Fibroblast of skin of right biceps (primary cell): ENCODE measurements around the gene DTD1.

Experiments used
- DNase-seq: peaks from one replicate; pipeline ENCODE4 v3.0.0-alpha.2; 2013

DTD1 gene

GRCh38 chr20:18805881-18806280 lies 218.0 kb downstream of the DTD1 start:
- DNase-seq = peak; percentile 77

DNA sequence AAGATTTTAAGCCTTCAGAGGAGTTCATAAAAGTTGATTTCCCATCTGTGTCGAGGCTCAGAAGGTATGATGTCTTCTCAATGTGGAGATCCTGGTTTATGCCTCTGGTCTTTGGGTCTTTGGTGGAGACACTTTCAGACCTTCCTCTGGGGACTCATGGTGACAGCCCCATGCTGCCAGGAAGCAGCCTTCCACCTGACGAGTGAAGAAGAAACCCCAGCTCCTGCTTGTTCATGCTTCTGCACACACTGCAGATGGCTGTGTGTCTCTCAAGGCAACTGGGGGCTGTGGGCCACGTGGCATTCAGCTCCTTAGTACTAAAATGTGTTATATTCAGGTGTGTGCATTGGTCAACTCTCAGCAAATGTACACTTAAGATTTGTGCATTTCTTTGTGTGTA lies 220.9 kb downstream of the DTD1 start:
- no peak for DNase-seq

GRCh38 chr20:18811186-18811585 lies 223.3 kb downstream of the DTD1 start:
- DNase-seq = no peak

DNA sequence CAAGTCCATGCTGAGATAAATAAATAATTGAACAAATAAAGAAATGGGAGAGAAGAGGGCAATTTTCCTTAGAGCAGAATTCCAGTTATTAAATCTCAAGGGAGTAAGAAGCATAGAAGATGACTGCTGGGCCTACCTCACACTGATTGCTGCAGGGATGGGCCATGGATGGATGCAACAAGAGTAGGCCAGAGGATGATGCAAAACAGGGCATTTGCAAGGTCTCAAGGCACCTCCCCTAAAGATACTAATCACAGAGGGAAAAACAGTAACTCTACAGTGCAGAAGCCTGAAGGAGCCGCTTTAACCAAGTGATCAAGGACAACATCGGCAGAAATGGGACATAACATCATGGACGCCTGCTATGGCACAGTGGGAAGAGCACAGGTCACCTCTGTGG lies 224.1 kb downstream of the DTD1 start:
- no peak for DNase-seq

DNA sequence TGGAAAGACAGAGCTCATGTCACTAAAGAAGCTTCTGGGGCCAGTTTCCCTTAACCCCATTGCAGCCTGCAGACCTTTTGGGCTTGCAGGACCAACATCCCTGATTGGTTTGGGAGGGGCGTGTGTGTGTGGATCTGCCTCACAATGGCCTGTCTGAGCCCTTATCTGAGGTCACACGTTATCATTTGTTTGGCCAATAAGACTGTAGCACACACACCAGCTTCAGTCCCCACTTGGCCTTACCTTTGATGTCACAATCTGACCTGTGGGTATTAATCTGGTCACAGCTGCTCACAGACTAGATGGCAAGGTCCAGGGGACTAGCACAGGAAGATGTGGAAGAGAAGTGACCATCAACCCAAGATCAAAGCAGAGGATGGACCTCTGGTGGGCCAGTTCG lies 225.6 kb downstream of the DTD1 start, which contains the start of gene SCP2D1:
TSS of gene SCP2D1 (plus strand) at position 301 of the 400 bp plus-strand sequence. CDS start at position 334, 33 bp downstream.
- no peak for DNase-seq

DNA sequence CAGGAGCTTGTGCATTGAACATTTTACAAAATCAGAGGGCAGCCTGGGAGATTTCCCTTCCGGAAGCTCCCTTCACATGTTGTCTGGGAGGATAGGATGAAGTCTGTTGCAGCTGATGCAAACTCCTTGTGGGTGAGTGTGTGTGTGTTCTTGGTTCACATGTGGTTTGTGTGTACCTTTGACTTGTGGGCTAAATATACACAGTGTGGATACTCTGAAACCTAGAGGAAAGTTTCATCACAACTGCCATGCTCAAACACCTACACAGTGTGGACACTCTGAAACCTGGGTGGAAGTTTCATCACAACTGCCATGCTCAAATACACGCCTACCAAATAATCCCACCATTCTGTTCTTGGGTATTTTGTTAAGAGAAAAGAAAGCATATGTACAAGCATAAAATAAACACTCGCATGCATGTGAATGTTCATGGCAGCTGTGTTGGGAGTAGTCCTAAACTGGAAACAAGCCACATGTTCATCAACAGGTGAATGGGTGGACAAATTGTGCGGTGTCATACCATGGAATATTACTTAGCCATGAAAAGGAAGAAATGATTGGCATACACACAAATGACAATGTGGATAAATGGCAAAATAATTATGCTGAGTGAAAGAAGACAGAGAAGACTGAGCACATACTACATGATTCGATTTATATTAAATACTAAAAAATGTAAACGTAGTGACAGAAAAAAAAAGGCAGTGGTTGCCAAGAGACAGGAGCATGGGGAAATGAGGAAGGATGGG lies 227.5 kb downstream of the DTD1 start:
- no peak for DNase-seq
